Keratinocyte (primary cell): Measurements from ENCODE around the gene XPA.

ENCODE experiments used
- CTCF ChIP-seq, 3 experiments: IDR thresholded peaks in 1 of 3; conservative IDR thresholded peaks in 1 of 3; optimal IDR thresholded peaks in 1 of 3; 2 replicates in 2 of 3; 3 replicates in 1 of 3; pipeline versions ENCODE3 to v1.5.1; 2011; ENCODE audit warnings: low read length in 3 of 3, mild to moderate bottlenecking in 3 of 3, moderate library complexity in 2 of 3, control low read depth in 1 of 3, inconsistent platforms in 1 of 3; ENCODE audit not compliant: insufficient read depth in 2 of 3; ENCODE audit errors: extremely low read depth in 1 of 3
- EZH2 ChIP-seq: IDR thresholded peaks from one replicate; pipeline ENCODE4 v1.6.1; 2012; ENCODE audit warnings: inconsistent platforms, mild to moderate bottlenecking, low read length, moderate library complexity

GRCh38 chr9:97741947-97742346, 44.8 kb upstream of the XPA start:
- no peak for TF ChIP-seq CTCF (optimal IDR thresholded peaks at IDR 0.05 in 1 of 3, IDR thresholded peaks at IDR 0.05 in 1 of 3, conservative IDR thresholded peaks at IDR 0.05 in 1 of 3; ENCODE audit: extremely low read depth in 1 of 3, insufficient read depth in 2 of 3, low read length in 3 of 3)
- no peak for TF ChIP-seq EZH2
